Mesothelial cell of epicardium (in vitro differentiated cells): ENCODE data around the gene KLHDC4. TPM values are rescaled to one million over a fixed set of nuclear protein-coding genes. Genes with fewer than 3 reads are reported as not detected.

Experiments
- DNase-seq, 2 experiments: peaks; one replicate each; pipeline ENCODE4 v3.0.0; 2021; ENCODE audit warnings: low spot score in 2 of 2; ENCODE audit not compliant: unreplicated experiment in 2 of 2
- H3K27ac Mint-ChIP-seq: 2 replicates; pipeline ENCODE4 v1.8.0; 2021; ENCODE audit warnings: mixed read lengths
- H3K27me3 Mint-ChIP-seq: 2 replicates; pipeline ENCODE4 v1.8.0; 2021; ENCODE audit warnings: low read depth, mixed read lengths
- H3K36me3 Mint-ChIP-seq: 2 replicates; pipeline ENCODE4 v1.8.0; 2021; ENCODE audit warnings: mixed read lengths
- H3K4me1 Mint-ChIP-seq: 2 replicates; pipeline ENCODE4 v1.8.0; 2021; ENCODE audit warnings: mixed read lengths
- H3K4me3 Mint-ChIP-seq: 2 replicates; pipeline ENCODE4 v1.8.0; 2021; ENCODE audit warnings: mild to moderate bottlenecking, moderate library complexity, mixed read lengths
- H3K9me3 Mint-ChIP-seq: 2 replicates; pipeline ENCODE4 v1.8.0; 2021; ENCODE audit warnings: mixed read lengths
- total RNA-seq: library from RNA; stranded (reverse); gene quantifications from 3 replicates; pipeline ENCODE4 v1.2.1, GENCODE V29; 2021
- TF ChIP-seq, protein P1 (sequence below): fragments of 200-600 bp; sonication (generic); IDR thresholded peaks from one replicate; pipeline ENCODE4 v1.5.0; 2021; ENCODE audit warnings: antibody characterized with exemption; ENCODE audit not compliant: unreplicated experiment

Gene KLHDC4
- total RNA-seq, 1 donor from 2014 or later = 52.7 TPM

DNA sequence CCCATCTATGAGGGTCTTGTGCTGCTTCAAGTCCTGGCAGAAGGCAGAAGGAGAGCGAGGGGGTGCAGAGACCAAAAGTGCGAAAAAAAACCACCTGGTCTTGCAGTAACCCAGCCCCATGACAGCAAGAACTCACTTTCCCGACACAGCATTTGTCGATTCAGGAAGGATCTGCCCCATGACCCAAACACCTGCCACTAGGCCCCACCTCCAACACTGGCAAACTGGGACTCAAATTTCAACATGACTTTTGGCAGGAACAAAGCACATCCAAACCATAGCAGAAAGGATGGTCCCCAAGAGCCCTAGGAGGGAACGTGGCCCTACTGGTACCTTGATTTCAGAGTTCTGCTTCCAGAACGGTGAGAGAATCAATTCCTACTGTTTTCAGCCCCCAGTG lies 34.7 kb upstream of the KLHDC4 start:
- TF ChIP-seq, protein P1, sequence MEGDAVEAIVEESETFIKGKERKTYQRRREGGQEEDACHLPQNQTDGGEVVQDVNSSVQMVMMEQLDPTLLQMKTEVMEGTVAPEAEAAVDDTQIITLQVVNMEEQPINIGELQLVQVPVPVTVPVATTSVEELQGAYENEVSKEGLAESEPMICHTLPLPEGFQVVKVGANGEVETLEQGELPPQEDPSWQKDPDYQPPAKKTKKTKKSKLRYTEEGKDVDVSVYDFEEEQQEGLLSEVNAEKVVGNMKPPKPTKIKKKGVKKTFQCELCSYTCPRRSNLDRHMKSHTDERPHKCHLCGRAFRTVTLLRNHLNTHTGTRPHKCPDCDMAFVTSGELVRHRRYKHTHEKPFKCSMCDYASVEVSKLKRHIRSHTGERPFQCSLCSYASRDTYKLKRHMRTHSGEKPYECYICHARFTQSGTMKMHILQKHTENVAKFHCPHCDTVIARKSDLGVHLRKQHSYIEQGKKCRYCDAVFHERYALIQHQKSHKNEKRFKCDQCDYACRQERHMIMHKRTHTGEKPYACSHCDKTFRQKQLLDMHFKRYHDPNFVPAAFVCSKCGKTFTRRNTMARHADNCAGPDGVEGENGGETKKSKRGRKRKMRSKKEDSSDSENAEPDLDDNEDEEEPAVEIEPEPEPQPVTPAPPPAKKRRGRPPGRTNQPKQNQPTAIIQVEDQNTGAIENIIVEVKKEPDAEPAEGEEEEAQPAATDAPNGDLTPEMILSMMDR = no peak

DNA sequence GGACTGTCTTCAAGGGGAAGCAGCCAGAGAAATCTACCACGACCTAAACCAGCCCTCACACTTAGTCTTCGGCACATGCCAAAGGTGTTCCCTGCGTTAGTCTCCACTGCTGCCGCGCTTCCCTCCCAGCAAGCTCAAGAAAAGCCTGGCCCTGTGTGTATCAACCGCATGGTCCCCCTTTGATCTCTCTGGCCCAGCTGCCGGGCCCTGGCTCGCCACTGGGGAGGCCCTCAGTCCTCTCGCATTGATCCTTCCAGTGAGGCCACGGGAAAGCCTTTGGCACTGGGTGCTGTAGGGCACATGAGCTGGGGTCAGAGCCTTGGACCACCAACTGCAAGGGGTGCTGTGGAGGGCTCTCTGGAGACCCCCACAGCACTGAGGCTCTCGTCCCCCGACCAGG lies 29.6 kb upstream of the KLHDC4 start:
- no peak overlapping the region for H3K27ac Mint-ChIP-seq
- H3K4me3 Mint-ChIP-seq = no peak overlapping the region
- H3K27me3 Mint-ChIP-seq = no peaks in the 10 kb centered on the region
- H3K36me3 Mint-ChIP-seq = no peaks in the 10 kb centered on the region
- TF ChIP-seq, protein P1 = no peak
- no peaks in the 10 kb centered on the region for H3K9me3 Mint-ChIP-seq
- peaks cover 2% of the 10 kb centered on the region for H3K4me1 Mint-ChIP-seq
- no peak for DNase-seq

More for the DNA sequence above, 34.7 kb upstream of the KLHDC4 start:
- no peak overlapping the region for H3K27ac Mint-ChIP-seq
- DNase-seq = no peak
- no peak overlapping the region for H3K4me3 Mint-ChIP-seq
- H3K9me3 Mint-ChIP-seq = no peaks in the 10 kb centered on the region
- no peaks in the 10 kb centered on the region for H3K36me3 Mint-ChIP-seq
- H3K27me3 Mint-ChIP-seq = no peaks in the 10 kb centered on the region
- H3K4me1 Mint-ChIP-seq = no peaks in the 10 kb centered on the region

DNA sequence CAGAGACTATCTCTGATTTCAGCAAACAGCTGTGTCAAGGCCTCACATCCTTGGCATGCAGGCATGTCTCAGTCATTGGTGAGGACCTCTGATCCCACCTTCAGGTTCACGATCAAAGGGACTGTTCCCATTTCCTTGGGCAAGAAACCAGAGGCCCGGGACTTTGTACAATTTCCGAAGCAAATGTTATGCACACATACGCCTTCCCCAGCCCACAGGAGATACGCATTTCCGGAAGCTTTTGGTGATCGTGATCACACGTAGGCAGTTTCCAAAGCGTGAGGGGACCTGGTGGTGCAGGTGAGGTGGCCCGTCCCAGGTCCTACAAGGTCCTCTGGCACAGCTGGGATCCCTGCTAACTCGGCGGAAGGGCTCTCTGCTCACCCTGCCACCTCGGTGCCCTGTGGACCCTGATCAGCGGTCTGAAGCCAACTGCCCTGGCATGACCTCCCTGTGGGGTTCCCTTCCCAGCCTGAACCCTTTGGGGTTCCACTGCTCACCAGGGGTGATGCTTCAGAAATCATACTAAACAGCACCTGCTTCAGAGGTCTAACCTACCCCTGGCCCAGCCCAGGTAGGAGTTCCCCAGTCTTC lies 28.8 kb upstream of the KLHDC4 start:
- no peaks in the 10 kb centered on the region for H3K27me3 Mint-ChIP-seq
- peaks cover 2% of the 10 kb centered on the region for H3K4me1 Mint-ChIP-seq
- H3K9me3 Mint-ChIP-seq = no peaks in the 10 kb centered on the region
- TF ChIP-seq, protein P1 = no peak
- H3K4me3 Mint-ChIP-seq = no peak overlapping the region
- DNase-seq = no peak
- H3K27ac Mint-ChIP-seq = no peak overlapping the region
- H3K36me3 Mint-ChIP-seq = no peaks in the 10 kb centered on the region

- Mint-ChIP-seq H3K27ac (no peak overlapping the region), H3K27me3 (no peaks in the 10 kb centered on the region), H3K9me3 (no peaks in the 10 kb centered on the region), H3K4me3 (no peak overlapping the region), H3K4me1 (peaks cover 2% of the 10 kb centered on the region), H3K36me3 (no peaks in the 10 kb centered on the region)
- TF ChIP-seq, protein P1 = no peak
- no peak for DNase-seq
These were observed 26.4 kb upstream of the KLHDC4 start for GRCh38 chr16:87792205-87792565.

DNA sequence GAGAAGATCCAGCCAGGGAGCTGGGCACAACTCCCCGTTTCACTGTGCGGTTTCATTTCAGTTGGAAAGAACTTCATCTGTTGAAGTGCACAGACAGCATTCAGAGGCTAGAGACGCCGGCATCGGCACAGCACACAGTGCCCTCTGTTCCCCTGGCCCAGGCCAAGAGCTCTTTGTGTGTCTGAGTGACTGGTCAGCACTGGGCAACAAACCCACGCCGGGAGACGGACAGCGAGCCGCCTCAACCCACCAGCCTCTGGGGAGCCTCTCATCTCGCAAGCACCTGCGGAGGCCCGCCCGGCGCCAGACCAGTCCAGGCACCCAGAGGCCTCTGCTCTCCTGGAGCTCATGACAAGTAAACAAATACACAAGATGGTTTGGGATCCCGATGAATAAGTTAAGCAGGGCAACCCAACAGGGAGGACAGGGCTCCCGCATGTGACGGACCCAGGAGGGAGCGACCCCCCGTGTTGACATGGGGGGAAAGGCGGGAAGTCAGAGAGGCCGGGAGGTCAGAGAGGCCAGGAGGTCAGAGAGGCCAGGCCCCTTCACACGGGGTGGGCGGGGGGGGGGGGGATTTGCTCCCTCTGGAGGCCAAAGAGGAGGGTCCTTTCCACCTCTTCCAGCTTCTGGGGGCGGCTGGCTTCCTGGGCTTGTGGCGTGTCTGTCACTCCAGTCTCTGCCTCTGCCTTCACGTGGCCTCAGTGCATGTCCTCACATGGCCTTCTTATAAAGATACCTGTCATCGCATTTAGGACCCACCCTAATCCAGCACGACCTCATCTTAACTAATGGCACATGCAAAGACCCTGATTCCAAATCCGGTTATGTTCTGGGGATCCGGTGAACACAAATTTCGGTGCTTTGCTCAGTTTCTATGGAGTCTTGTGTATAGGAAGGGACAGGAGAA lies 25.8 kb upstream of the KLHDC4 start:
- DNase-seq = no peak
- H3K4me1 Mint-ChIP-seq = peaks cover 2% of the 10 kb centered on the region
- no peaks in the 10 kb centered on the region for H3K36me3 Mint-ChIP-seq
- H3K27me3 Mint-ChIP-seq = no peaks in the 10 kb centered on the region
- no peak overlapping the region for H3K4me3 Mint-ChIP-seq
- H3K27ac Mint-ChIP-seq = no peak overlapping the region
- TF ChIP-seq, protein P1 = no peak
- no peaks in the 10 kb centered on the region for H3K9me3 Mint-ChIP-seq
